ENCODE data around the gene ACTL9.

GRCh38 chr19:8654591-8655339 is 43.8 kb downstream of the ACTL9 start:
- TF ChIP-seq CTCF (IDR thresholded peaks at IDR 0.05): peak; percentile 92 to 99 (median 98)
- no peak for TF ChIP-seq POLR2A (IDR thresholded peaks at IDR 0.05)
